Measurements from ENCODE around the gene MRPL50.

Gene MRPL50

DNA sequence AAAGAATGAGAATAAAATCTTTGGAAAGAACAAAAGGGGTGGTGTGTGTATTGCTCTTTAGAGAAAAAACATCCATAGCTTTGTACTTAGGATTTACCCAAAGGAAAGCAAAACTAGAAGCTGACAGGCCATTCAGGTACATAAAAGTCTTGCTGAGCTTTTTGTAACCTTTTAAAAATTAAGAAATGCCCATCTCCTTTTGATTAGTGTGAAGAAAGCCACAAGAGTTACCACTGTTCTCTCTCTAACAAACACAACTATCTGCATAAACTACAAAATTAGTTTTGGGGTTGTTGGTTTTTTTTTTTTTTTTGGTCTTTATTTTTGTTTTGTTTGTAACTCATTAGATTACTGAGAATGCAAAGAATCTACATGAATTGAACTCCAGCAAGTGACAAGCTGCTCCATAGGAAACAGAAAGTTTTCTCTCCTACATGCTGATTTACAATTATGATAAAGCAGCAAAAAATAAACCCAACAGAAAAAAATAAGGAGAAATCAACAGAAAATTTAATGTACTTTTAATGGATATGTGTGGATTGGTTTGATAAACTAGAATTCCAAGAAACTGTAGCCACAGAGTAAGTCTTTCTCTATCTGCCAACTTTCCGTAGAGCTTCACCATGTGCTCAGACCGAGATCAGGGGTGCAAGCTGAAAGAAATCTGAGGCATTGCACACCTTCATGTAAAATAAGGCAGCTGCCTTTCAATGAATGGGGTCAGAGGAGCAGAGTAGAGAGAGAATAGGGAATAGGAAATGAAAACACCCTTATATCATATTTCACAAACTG is 25.9 kb downstream of the MRPL50 start:
- no peak for DNase-seq

DNA sequence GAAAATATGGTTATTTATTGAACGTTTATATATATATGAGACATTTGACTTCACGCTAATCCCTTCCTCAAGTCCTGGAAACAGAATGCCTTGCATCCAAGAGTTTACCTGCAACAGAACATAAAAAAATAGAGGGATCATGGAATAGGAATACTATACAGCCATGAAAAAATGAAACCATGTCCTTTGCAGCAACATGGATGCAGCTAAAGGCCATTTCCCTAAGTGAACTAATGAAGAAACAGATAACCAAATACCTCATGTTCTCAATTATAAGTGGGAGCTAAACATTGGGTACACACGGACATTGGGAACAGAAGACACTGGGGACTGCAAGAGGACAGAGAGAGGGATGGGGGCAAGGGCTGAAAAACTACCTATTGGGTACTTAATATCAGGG is 26.6 kb downstream of the MRPL50 start:
- DNase-seq = no peak

DNA sequence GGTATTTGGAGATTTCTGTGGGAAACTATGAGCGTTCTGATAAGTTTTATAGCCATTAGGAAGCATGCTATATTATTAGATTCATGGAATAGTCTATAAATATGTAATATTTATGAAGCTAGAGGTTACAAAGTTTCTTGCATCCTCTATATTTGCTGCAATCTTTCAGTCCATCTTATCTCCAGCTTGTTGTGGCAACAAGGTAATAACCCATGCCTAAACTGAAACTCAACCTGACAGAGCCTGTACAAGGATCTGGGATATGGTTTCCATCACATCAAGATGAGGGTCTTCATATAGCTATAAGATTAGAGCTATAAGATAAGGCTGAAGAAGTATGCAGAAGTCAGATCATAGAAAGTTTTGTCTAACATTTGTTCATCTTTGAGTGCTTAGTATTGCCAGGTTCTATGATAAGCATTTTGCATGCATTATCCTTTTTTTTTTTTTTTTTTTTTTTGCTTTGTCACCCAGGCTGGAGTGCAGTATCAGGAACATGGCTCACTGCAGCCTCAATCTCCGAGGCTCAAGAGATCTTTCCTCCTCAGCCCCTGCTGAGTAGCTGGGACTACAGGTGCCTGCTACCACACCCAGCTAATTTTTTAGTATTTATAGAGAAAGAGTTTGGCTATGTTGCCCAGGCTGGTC is 28.4 kb downstream of the MRPL50 start:
- no peak for DNase-seq

DNA sequence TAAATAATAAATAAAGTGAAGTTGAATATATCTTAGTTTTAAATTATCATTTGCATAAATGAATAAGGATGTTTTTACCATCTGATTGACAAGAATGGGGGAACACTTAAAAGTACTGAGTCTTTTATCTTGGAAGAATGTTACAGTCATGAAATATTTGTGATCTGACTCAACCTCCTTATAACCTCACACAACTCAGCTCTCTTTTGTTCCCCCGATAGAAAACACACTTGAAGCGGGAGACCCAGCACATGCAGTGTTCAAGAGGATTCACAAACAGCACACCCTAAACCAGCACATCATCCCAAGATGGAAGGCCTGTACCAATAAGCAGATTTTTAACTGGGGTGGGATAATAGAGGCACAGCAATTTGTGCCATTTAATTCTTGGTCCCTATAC is 29.1 kb downstream of the MRPL50 start:
- no peak for DNase-seq

DNA sequence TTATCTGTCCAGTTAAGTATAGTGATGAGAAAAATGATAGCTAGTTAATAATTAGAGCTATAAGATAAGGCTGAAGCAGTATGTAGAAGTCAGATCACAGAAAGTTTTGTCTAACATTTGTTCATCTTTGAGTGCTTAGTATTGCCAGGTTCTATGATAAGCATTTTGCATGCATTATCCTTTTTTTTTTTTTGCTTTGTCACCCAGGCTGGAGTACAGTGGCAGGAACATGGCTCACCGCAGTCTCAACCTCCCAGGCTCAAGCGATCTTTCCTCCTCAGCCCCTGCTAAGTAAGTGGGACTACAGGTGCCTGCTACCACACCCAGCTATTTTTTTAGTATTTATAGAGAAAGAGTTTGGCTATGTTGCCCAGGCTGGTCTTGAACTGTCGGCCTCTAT is 31.1 kb downstream of the MRPL50 start:
- DNase-seq = no peak

DNA sequence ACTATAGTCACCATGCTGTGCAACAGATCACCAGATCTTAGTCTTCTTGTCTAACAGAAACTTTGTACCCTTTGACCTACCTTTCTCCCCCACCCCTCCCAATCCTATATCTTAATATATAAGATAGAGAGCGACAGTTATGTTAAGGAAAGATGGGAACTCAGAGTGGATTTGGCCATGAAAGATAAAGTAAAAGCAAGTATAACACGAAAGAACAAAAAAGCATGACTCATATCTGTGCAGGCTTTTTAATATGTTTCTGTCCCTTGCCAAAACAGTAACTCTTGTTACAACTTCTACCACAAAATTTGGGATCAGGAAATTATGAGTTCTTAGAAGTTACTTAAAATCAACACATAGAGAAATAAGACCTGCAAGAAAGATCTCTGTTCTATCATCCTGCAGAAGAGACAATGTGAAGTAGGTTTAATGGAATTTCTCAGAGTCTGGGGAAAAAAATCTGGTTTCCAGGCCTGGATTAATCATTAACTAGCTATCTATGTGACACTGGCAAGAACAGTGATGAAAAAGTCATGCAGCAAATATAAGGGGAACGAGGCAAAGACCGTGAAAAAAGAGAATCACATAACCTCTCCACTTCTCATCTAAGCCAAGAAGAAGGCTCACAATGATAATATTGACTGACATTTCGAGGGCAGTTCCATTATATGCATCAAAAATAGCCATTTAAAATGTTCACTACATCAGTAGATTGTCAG is 32.2 kb downstream of the MRPL50 start:
- DNase-seq = no peak

DNA sequence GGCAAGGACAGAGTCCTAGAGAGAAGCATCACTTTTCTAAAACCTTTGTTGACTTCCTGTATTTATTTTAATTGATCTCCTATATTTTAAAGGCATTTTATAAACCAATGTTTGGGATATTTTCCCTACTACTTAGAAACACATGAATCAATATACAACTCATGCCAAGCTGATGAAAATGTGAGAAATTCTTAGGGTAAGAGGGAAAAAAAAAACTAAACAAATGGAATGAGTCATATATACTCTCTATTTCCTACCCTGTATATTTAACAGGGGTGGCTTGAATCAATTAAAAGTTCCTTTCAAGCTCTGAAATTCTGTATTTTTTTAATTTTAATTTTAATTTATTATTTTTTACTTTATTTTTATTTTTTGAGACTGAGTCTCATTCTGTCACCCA is 33.2 kb downstream of the MRPL50 start:
- DNase-seq = no peak

DNA sequence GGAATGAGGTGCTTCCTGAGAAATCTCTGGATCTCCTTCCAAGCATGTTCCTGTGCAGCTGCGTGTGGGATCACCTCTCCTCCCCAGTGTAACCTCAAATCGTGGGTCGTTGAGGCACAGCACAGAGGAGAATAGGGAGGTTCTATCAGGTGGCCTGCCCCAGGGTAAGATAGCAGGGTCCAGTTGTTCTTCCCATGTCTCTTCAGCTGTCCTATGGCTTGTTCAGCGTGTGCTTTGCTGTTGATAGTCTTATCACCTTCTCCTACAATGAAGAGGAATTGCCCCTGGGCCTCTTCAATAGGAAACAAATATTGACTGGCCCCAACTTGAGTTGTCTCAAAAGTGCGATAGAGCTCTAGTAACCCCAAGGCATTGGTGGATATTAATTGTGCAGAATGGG is 36.0 kb downstream of the MRPL50 start:
- DNase-seq = no peak

DNA sequence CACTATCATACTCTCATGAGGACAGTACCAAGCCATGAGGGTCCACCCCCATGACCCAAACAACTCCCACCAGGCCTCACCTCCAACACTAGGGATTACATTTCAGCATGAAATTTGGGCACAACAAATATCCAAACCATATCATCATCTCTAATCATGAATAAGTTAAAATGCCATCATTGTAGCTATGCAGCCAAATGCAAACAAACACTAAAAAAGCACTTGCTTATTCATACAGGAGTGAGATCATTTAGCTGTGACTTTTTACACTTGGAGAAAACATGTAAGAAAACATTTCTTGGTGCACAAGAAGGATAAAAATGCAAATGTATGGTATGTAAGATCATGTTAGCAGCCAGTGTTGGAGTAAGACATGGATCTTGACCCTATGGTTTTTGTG is 37.8 kb downstream of the MRPL50 start:
- DNase-seq = no peak

DNA sequence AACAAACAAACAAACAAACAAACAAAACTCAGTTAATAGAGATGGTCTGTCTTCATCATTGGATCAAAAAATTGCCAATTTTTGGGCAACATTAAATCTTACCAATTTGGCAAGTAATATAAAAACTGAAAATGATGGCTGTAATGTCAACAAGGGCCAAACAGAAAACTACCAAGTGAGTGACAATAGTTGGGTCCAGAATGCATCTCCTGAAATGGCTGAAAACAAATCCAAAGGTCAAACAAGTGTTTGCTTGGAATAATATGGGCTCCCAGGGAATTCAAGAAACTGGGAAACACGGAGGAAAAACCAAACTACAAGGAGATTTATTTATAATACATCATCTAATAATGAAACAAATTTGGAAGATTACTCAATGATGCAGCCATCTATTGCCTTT is 38.7 kb downstream of the MRPL50 start:
- DNase-seq = no peak

DNA sequence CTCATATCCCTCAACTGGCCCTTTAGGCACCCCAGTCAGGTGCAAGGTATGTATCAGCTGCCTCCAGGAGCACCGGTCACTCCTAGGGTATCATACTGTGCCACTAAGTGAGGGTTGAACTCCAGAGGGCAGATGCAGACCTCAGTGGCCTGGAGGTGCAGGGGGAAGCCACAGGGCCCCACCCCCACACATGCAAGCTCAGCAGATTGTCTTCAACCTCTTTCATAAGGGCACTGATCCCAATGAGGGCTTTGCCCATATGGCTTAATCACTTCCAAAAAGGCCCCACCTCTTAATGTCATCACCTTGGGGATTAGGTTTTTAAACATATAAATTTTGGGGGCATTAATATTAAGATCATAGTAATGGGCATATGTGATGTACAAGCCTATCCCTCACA is 41.8 kb downstream of the MRPL50 start:
- no peak for DNase-seq

DNA sequence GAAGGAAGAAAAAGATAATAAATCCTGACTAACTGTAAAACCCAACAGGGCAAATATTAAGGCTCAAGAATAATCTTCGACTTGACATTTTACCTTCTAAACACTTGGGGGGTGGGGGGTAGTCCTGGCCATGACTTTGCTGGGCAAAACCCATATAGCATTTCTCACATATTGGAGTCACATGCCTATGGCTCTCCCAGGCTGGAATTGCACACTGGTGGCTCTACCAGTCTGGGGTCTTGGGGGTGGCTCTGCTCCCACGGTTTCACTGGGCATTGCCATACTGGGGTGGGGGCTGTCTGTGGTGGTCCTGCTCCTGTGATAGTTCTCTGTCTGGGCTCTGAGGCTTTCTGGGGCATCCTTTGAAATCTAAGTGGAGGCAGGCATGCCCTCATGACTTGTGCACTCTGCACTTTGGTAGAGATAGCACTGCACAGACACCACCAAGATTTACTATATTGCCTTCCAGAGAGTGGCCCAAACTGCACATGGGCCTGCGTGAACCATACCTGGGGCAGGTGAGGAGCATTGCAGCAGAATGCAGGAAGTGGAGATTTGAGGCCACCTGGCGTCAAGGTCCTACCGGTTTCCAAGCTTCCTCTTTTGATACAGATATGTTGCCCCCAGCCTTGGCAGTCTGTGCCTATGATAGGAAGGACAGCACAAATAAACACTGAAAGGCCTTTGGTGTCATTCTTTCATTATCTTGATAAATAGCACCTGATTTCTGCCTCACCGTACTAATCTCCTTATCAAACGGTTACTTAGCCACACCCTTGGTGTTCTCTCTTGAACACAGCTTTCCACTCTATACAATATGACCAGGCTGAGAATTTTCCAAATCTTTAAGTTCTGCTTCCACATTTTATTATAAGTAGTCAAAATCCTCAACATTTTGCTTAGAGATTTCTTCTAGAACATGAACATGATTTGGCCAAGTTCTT is 43.4 kb downstream of the MRPL50 start:
- DNase-seq = no peak

DNA sequence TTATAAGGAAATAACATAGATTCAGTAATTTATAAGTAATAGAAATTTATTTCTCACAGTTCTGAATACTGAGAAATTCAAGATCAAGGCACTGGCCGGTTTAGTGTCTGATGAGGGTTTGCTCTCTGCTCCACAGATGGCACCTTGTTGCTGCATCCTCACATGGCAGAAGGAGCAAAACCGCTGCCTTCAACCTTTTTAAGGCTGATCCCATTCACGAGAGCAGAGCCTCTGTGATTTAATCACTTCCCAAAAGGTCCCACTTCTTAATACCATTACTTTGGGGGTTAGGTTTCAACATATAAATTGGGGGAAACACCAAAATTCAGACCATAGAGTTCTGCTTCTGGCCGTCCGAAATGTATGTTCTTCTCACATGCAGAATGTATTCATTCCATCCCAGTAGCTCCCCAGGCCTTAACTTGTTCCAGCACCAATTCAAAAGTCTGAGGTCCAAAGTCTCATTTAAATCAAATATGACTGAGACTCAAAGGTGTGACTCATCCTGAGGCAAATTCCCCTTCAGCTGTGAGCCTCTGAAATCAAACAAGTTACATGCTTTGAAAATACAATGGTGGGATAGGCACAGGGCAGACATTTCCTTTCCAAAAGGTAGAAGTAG is 44.2 kb downstream of the MRPL50 start:
- no peak for DNase-seq

DNA sequence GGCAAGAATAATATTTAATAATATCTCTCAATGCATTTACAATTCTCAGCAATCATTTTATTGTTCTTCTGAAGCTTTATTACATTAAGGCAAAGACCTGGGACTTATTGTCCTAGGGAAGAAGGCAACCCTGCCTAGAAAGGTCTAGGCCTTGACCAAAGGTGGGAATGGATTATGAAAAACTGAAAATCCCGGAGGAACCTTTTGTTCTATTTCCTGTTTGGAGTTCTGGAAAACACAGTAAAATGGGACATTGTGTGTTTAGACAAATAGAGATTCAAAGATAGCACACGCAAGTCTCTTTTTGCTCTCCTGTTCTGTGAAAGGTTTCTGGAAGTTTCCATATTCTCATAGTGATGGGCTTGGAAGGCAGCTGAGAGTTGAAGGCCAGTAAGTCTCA is 44.7 kb downstream of the MRPL50 start:
- no peak for DNase-seq

DNA sequence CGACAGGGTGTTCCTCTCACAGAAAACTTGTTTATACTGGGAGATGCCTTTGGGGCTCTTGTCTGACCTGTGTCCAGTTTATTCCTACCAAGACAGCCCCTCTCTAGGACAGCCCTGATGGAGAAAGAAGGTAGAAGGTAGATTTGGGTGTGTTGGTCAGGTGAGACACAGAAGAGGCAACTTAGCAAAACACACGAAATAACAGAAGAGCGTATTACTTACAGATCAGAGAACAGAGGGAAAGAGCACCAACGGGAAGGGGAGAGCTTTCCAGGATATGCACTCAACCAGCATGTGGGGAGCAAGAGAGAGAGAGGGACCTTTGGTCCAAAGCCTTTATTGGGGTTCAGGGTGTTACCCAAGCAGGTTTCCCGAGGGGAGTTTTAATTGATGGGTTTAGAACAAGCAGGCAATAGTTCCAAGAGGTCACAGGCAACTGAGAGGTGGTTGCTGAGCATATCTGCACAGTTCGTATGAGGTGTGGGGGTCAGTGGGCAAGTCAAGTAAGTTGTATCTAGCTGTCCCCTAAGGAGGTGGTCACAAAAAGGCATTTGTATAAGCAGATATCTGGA is 45.4 kb downstream of the MRPL50 start:
- no peak for DNase-seq

DNA sequence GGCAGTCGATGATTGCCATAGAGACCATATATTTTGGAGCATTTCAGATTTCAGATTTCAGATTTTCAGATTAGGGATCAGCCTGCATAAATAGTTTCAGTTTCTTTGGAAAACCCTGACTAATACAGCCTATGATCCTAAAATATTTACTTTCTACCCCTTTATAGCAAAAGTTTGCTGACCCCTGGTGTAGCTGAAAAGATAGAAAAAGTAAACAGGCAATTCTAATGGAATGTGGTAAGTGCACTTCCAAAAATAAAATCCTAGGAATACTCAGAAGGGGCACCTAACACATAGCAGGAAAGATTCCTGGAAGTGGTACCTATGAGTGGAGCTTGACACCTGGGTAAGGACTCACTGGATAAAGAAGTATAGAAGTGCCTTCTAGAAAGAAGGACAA is 48.1 kb downstream of the MRPL50 start:
- no peak for DNase-seq

DNA sequence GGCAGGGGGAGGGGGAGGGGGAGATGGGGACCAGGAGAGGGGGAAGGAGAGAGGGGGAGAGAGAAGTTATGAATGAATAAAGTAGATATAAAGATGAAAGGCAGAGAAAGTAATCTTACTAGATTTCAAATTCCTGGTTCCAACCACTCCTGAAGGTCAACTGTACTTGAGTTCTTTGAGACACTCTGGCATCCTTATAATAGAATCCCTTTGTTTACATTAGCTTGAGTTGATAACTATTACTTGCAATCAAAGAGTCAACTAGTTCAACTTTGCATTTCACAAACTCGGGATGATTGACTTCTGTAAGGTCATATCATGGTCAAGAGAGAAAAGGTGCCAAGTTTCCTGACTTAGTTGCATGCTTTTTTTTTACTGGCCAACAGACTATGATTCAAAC is 55.8 kb downstream of the MRPL50 start:
- DNase-seq = no peak

DNA sequence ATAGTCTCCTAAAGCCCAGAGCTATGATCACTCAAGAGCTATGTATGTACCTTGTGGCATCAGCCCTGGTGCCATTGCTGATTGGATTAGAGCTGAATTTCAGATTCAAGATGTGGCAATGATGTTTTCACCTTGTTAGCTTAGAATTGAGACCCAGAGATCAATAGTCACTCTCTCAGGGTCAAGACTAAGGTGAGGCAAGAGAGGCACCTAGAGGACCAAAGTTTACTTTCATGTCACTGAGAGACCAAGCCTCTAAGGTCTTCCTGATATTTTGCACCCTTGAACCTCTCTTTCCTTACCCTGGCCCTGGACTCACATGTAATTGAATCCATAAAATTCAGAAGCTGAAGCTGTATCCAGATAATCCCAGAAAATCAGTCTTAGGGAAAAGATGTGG is 56.5 kb downstream of the MRPL50 start:
- no peak for DNase-seq

Data from suppressor macrophage treated with lipopolysaccharide for 1 hour (primary cell).